ENCODE measurements around the gene ZNF552. TPM values are rescaled to one million over a fixed set of nuclear protein-coding genes. Genes with fewer than 3 reads are reported as not detected.
"Not testable (repeated sequence)": the region's sequence is repeated elsewhere in the genome, so short reads cannot be mapped to it uniquely, and the experiment has no call there.

ZNF552 gene
- total and polyA plus RNA-seq, 7 experiments from 2014 or later: 10.6 to 21.9 (median 16.3) TPM

- intact Hi-C loops (cut with micrococcal nuclease): no loop called here
- ChIA-PET CTCF (no interaction called here), POLR2A (interaction anchor here (0.7 kb wide), 1 partner anchor 527 kb away, joined by 3 read pairs; no protein-coding TSS in a partner anchor)
These were observed 15.4 kb upstream of the ZNF552 start, which contains the start of gene ZNF587B for GRCh38 chr19:57830071-57830602. Gene ZNF587B (plus strand): TSS chr19:57830299. CDS start chr19:57830529, 230 bp downstream.

GRCh38 chr19:57829316-57829715 is 14.6 kb upstream of the ZNF552 start:
- Mint-ChIP-seq H3K9me3 (peaks cover 0 to 7% (median 0%) of the 10 kb centered on the region in 11 donors), H3K27ac (peak overlapping the region in 2 of 9 donors; percentile 28 to 57), H3K4me3 (no peak overlapping the region), H3K27me3 (no peaks in the 10 kb centered on the region), H3K4me1 (peaks cover 11 to 46% (median 26%) of the 10 kb centered on the region in 7 donors), H3K36me3 (peaks cover 6 to 47% (median 42%) of the 10 kb centered on the region in 5 donors)
- Histone ChIP-seq H3K4me1 (ENCODE audit: control insufficient read depth in 2 of 2, insufficient read depth in 2 of 2, low read length in 2 of 2) (no peaks in the 10 kb centered on the region), H3K36me3 (ENCODE audit: control insufficient read depth in 2 of 3, insufficient read depth in 3 of 3, low read length in 3 of 3) (no peaks in the 10 kb centered on the region), H3K27me3 (ENCODE audit: control insufficient read depth in 2 of 2, insufficient read depth in 2 of 2, low read length in 2 of 2) (no peaks in the 10 kb centered on the region), H3K27ac (ENCODE audit: low read depth, low read length) (no peak overlapping the region), H3K4me3 (ENCODE audit: low read length) (no peak overlapping the region), H3K9me3 (ENCODE audit: control insufficient read depth in 2 of 3, low read length in 3 of 3) (no peaks in the 10 kb centered on the region)
- no peak for ATAC-seq
- ChIA-PET CTCF (no interaction called here), POLR2A (no interaction called here)
- intact Hi-C loops (cut with micrococcal nuclease): no loop called here
- DNase-seq: no peak

More at GRCh38 chr19:57830071-57830602, 15.4 kb upstream of the ZNF552 start, which contains the start of gene ZNF587B:
- peak within 1 kb of the TSS in 5 of 9 donors; percentile 18 to 57 (median 29) for H3K27ac Mint-ChIP-seq
- Histone ChIP-seq H3K4me1 (ENCODE audit: control insufficient read depth in 2 of 2, insufficient read depth in 2 of 2, low read length in 2 of 2) (no peaks in the 10 kb centered on the region), H3K9me3 (ENCODE audit: control insufficient read depth in 2 of 3, low read length in 3 of 3) (no peaks in the 10 kb centered on the region), H3K27me3 (ENCODE audit: control insufficient read depth in 2 of 2, insufficient read depth in 2 of 2, low read length in 2 of 2) (no peaks in the 10 kb centered on the region), H3K27ac (ENCODE audit: low read depth, low read length) (no peak within 1 kb of the TSS), H3K36me3 (ENCODE audit: control insufficient read depth in 2 of 3, insufficient read depth in 3 of 3, low read length in 3 of 3) (no peaks in the 10 kb centered on the region), H3K4me3 (ENCODE audit: low read length) (no peak within 1 kb of the TSS)
- ATAC-seq: peak; percentile 66
- peaks cover 6 to 42% (median 38%) of the 10 kb centered on the region in 5 donors for H3K36me3 Mint-ChIP-seq
- H3K4me3 Mint-ChIP-seq: peak within 1 kb of the TSS in 2 of 10 donors; percentile 9 to 36
- no peaks in the 10 kb centered on the region for H3K27me3 Mint-ChIP-seq
- peaks cover 8 to 41% (median 23%) of the 10 kb centered on the region in 7 donors for H3K4me1 Mint-ChIP-seq
- peaks cover 0 to 7% (median 0%) of the 10 kb centered on the region in 11 donors for H3K9me3 Mint-ChIP-seq
- DNase-seq: peak in 4 of 9 donors; percentile 14 to 21 (median 17)

- ChIA-PET POLR2A (no interaction called here), CTCF (no interaction called here)
- no peaks in the 10 kb centered on the region for H3K27me3 ChIP-seq (ENCODE audit: control insufficient read depth in 2 of 2, insufficient read depth in 2 of 2, low read length in 2 of 2)
- intact Hi-C loops (cut with micrococcal nuclease): no loop called here
- no peak overlapping the region for H3K4me3 ChIP-seq (ENCODE audit: low read length)
- no peak overlapping the region for H3K27ac ChIP-seq (ENCODE audit: low read depth, low read length)
- DNase-seq (no peak), ATAC-seq (no peak)
- Mint-ChIP-seq H3K27ac (no peak overlapping the region), H3K36me3 (peaks cover 18 to 63% (median 59%) of the 10 kb centered on the region in 5 donors), H3K4me3 (no peak overlapping the region), H3K4me1 (peaks cover 34 to 67% (median 54%) of the 10 kb centered on the region in 7 donors), H3K9me3 (peaks cover 0 to 7% (median 0%) of the 10 kb centered on the region in 11 donors), H3K27me3 (no peaks in the 10 kb centered on the region)
- peaks cover 0 to 7% of the 10 kb centered on the region in 2 donors for H3K4me1 ChIP-seq (ENCODE audit: control insufficient read depth in 2 of 2, insufficient read depth in 2 of 2, low read length in 2 of 2)
- peaks cover 0 to 3% (median 0%) of the 10 kb centered on the region in 3 experiments for H3K36me3 ChIP-seq (ENCODE audit: control insufficient read depth in 2 of 3, insufficient read depth in 3 of 3, low read length in 3 of 3)
- H3K9me3 ChIP-seq (ENCODE audit: control insufficient read depth in 2 of 3, low read length in 3 of 3): no peaks in the 10 kb centered on the region
These were observed 10.8 kb upstream of the ZNF552 start for GRCh38 chr19:57825511-57825910.

DNA sequence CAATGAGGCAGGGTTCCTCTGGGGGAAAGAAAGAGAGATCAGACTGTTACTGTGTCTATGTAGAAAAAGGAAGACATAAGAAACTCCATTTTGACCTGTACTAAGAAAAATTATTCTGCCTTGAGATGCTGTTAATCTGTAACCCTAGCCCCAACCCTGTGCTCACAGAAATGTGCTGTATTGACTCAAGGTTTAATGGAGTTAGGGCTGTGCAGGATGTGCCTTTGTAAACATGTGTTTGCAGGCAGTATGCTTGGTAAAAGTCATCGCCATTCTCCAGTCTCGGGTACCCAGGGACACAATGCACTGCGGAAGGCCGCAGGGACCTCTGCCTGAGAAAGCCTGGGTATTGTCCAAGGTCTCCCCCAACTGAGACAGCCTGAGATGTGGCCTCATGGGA is 8.9 kb upstream of the ZNF552 start:
- peaks cover 20 to 50% (median 45%) of the 10 kb centered on the region in 5 donors for H3K36me3 Mint-ChIP-seq
- peak overlapping the region in 7 of 9 donors; percentile 10 to 72 (median 41) for H3K27ac Mint-ChIP-seq
- H3K9me3 ChIP-seq (ENCODE audit: control insufficient read depth in 2 of 3, low read length in 3 of 3); H3K27me3 ChIP-seq (ENCODE audit: control insufficient read depth in 2 of 2, insufficient read depth in 2 of 2, low read length in 2 of 2); ATAC-seq; H3K9me3 Mint-ChIP-seq; H3K4me3 Mint-ChIP-seq; CTCF ChIA-PET; H3K4me1 ChIP-seq (ENCODE audit: control insufficient read depth in 2 of 2, insufficient read depth in 2 of 2, low read length in 2 of 2); intact Hi-C loops (cut with micrococcal nuclease); H3K27me3 Mint-ChIP-seq; H3K36me3 ChIP-seq (ENCODE audit: control insufficient read depth in 2 of 3, insufficient read depth in 3 of 3, low read length in 3 of 3); H3K27ac ChIP-seq (ENCODE audit: low read depth, low read length); DNase-seq; H3K4me3 ChIP-seq (ENCODE audit: low read length); POLR2A ChIA-PET: not testable (repeated sequence)
- H3K4me1 Mint-ChIP-seq: peaks cover 37 to 66% (median 55%) of the 10 kb centered on the region in 7 donors

GRCh38 chr19:57823155-57823554 is 8.4 kb upstream of the ZNF552 start:
- H3K9me3 Mint-ChIP-seq; POLR2A ChIA-PET; H3K27ac ChIP-seq (ENCODE audit: low read depth, low read length); CTCF ChIA-PET; ATAC-seq; H3K9me3 ChIP-seq (ENCODE audit: control insufficient read depth in 2 of 3, low read length in 3 of 3); H3K4me1 ChIP-seq (ENCODE audit: control insufficient read depth in 2 of 2, insufficient read depth in 2 of 2, low read length in 2 of 2); H3K27me3 Mint-ChIP-seq; H3K27me3 ChIP-seq (ENCODE audit: control insufficient read depth in 2 of 2, insufficient read depth in 2 of 2, low read length in 2 of 2); H3K36me3 ChIP-seq (ENCODE audit: control insufficient read depth in 2 of 3, insufficient read depth in 3 of 3, low read length in 3 of 3); H3K4me3 ChIP-seq (ENCODE audit: low read length); DNase-seq; intact Hi-C loops (cut with micrococcal nuclease): not testable (repeated sequence)
- Mint-ChIP-seq H3K4me3 (peak overlapping the region in 3 of 10 donors; percentile 15 to 23 (median 18)), H3K4me1 (peaks cover 37 to 70% (median 59%) of the 10 kb centered on the region in 7 donors), H3K36me3 (peaks cover 20 to 50% (median 44%) of the 10 kb centered on the region in 5 donors), H3K27ac (peak overlapping the region in 5 of 9 donors; percentile 26 to 72 (median 57))

GRCh38 chr19:57821501-57821900 is 6.8 kb upstream of the ZNF552 start:
- intact Hi-C loops (cut with micrococcal nuclease): not testable (repeated sequence)

More at GRCh38 chr19:57821501-57821900, 6.8 kb upstream of the ZNF552 start:
- H3K4me1 ChIP-seq (ENCODE audit: control insufficient read depth in 2 of 2, insufficient read depth in 2 of 2, low read length in 2 of 2); H3K9me3 Mint-ChIP-seq; CTCF ChIA-PET; H3K27ac ChIP-seq (ENCODE audit: low read depth, low read length); H3K27me3 ChIP-seq (ENCODE audit: control insufficient read depth in 2 of 2, insufficient read depth in 2 of 2, low read length in 2 of 2); H3K9me3 ChIP-seq (ENCODE audit: control insufficient read depth in 2 of 3, low read length in 3 of 3); H3K4me3 ChIP-seq (ENCODE audit: low read length); H3K27me3 Mint-ChIP-seq; DNase-seq; H3K36me3 ChIP-seq (ENCODE audit: control insufficient read depth in 2 of 3, insufficient read depth in 3 of 3, low read length in 3 of 3); ATAC-seq: not testable (repeated sequence)
- H3K4me1 Mint-ChIP-seq: peaks cover 35 to 63% (median 57%) of the 10 kb centered on the region in 7 donors
- H3K36me3 Mint-ChIP-seq: peaks cover 14 to 41% (median 36%) of the 10 kb centered on the region in 5 donors
- peak overlapping the region in 4 of 10 donors; percentile 95 to 99 (median 98) for H3K4me3 Mint-ChIP-seq
- POLR2A ChIA-PET: interaction anchor here (0.6 kb wide), 1 partner anchor 488 kb away, joined by 3 read pairs; no protein-coding TSS in a partner anchor
- H3K27ac Mint-ChIP-seq: peak overlapping the region in 2 of 9 donors; percentile 91 to 95

Measured in naive thymus-derived CD4-positive, alpha-beta T cell (primary cell).